GM11168 (cell line): Measurements from ENCODE around the gene FBXL19.

Source experiments
- in situ Hi-C: fragments of 300-500 bp; cut with MboI; formaldehyde crosslinking; loops from one replicate; pipeline ENCODE4 v1.12.0; 2022; ENCODE audit warnings: low sequenced_read_pairs; ENCODE audit not compliant: unreplicated experiment

The FBXL19 gene

DNA sequence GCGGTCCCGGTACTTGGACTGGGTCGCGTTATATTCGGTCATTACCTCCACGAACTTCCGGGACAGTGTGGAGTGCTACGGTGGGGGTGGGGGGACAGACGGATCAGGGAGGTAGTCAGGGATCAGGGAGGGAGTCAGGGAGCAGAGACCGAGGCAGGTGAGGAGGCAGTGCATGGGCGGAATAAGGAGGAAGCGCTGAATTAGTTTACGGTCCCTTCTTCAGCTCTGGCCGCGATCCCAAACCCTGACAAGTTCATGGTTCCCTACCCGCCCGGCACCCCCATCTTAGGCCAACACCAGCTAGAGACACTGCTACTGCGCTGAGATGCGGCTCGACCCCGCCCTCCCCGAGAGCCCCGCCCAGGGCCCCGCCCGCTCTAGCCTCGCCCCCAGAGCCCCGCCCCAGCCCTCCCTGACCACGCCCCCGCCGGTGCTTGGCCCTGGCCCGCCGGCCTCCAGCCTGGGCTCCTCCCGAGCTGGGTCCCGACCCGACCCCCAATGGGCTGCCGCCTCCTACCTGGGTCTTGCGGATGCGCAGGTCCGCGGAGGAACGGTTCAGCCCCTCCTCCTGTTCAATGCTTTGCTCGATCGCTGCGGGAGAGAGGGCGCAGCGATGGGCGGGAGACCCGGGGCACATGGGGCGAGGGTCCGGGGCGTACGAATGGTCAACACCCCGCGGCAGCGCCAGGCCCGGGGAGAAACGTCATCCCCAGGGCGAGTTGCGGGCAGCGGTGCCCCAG is 73.8 kb downstream of the FBXL19 start:
- in situ Hi-C loops = loop anchor here (25.0 kb wide), 2 partner anchors 290 to 440 kb away; partner anchors contain the start of genes COX6A2 and ZNF843

- in situ Hi-C loops = loop anchor here (25.0 kb wide), 2 partner anchors 289 to 439 kb away; partner anchors contain the start of genes COX6A2 and ZNF843
Observed at GRCh38 chr16:30997725-30998711, 74.6 kb downstream of the FBXL19 start.
